Mammary epithelial cell (primary cell): ENCODE results near the gene RASGRF2.

Source experiments
- CTCF ChIP-seq, 2 donors: IDR thresholded peaks in 1 of 2; conservative IDR thresholded peaks in 1 of 2; 2 replicates each; pipeline ENCODE4 v1.5.1; 2011 to 2012; ENCODE audit warnings: inconsistent platforms in 2 of 2, low read length in 2 of 2, mild to moderate bottlenecking in 2 of 2, control low read depth in 1 of 2, low read depth in 1 of 2; ENCODE audit not compliant: insufficient read depth in 1 of 2; ENCODE audit errors: extremely low read depth in 1 of 2
- EZH2 ChIP-seq: IDR thresholded peaks from 2 replicates; pipeline ENCODE4 v1.6.1; 2012; ENCODE audit warnings: low read length, inconsistent platforms, borderline replicate concordance

DNA sequence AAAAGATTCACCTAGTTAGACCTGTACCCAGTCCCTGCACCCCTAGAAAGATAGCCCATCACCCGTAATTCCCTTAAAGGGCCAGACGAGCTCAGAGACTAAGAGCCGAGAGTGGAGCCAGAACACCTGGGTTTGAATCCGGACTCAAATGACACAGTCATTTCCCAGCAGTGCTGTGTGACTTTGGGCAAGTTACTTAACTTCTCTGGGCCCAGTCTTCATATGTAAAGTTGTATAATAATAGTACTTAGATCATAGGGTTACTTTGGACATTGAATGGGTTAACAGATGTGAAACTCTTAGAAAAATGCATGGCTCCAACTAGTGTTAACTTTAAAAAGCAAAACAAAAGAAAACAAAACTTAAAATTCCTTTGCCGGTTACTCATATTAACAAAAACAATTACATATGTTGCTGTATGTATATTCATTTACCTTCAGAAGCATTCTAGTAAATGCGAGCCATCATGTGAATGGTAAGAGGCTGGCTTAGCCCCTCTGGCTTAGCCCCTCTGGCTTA is 40.4 kb upstream of the RASGRF2 start:
- TF ChIP-seq CTCF (conservative IDR thresholded peaks at IDR 0.05 in 1 of 2, IDR thresholded peaks at IDR 0.05 in 1 of 2; ENCODE audit: extremely low read depth in 1 of 2, insufficient read depth in 1 of 2, low read depth in 1 of 2, low read length in 2 of 2) (no peak), EZH2 (no peak)
